A549 treated with CpdA at 1 μM for 4 hours (cell line): ENCODE data around the gene MMS22L. TPM values are rescaled to one million over a fixed set of nuclear protein-coding genes. Genes with fewer than 3 reads are reported as not detected.

Experiments used
- total RNA-seq: library from RNA; stranded (reverse); fragments of 200-300 nt; extraction: Qiagen RNA extraction; gene quantifications from 5 replicates; pipeline ENCODE4 v1.2.3, GENCODE V29; 2022; ENCODE audit warnings: low read depth

The MMS22L gene
- total RNA-seq, result 10.0 to 13.5 TPM (median 11.4 TPM) in 5 replicates

GRCh38 chr6:97282726-97283617 is at the start of gene MMS22L:
Gene MMS22L (minus strand): TSS chr6:97283216. CDS start chr6:97282477, 739 bp downstream.

